ENCODE data around the gene VAV3.
A peak's percentile ranks its signal among the peaks of the same experiment; 100 is the strongest.

VAV3 gene

DNA sequence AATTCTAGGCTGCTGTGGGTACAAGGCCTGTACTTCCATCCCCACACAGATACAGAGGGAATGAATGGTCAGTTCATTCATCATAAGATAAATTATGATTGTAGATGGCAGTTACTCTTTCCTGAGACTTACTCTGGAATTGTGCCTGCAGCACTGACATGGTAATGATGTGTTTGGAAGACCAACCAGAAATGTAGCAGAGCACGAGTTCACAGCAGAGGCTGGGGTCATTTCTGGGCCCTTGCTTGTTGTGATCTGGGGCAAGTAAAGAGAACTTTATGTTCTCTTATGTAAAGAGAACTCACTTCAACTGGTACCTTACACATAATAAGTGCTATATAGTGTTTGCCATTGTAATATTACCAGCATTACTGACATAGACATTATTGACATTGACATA is 412.2 kb downstream of the VAV3 start:
- no peak for DNase-seq

DNA sequence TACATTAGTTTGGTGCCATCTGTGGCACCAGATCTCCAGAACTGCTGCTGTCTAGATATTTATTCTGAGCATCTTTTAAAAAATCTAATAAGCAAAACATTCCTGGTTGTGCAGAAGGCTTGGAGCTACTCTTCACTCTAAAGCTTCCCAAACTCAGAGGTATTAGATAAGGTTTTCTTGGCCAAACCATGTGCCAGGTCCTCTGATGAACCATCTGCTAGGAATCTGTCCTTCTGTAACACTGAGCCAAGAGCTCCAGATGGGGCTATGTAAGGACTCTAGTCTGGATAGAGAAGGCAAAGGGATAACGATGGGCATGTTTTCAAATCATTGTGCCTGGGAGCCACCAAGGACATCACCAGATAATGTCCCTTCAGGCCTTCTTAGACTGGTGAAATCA is 413.5 kb downstream of the VAV3 start:
- DNase-seq, result peak; percentile 61

DNA sequence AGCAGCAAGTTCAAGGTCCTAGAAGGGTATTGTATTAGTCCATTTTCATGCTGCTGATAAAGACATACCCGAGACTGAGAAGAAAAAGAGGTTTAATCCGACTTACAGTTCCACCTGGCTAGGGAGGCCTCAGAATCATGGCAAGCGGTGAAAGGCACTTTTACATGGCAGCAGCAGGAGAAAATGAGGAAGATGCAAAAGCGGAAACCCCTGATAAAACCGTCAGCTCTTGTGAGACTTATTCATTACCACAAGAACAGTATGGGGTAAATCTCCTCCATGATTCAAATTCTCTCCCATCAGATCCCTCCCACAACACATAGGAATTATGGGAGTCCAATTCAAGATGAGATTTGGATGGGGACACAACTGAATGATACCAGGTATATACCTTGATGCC is 414.6 kb downstream of the VAV3 start:
- no peak for DNase-seq

DNA sequence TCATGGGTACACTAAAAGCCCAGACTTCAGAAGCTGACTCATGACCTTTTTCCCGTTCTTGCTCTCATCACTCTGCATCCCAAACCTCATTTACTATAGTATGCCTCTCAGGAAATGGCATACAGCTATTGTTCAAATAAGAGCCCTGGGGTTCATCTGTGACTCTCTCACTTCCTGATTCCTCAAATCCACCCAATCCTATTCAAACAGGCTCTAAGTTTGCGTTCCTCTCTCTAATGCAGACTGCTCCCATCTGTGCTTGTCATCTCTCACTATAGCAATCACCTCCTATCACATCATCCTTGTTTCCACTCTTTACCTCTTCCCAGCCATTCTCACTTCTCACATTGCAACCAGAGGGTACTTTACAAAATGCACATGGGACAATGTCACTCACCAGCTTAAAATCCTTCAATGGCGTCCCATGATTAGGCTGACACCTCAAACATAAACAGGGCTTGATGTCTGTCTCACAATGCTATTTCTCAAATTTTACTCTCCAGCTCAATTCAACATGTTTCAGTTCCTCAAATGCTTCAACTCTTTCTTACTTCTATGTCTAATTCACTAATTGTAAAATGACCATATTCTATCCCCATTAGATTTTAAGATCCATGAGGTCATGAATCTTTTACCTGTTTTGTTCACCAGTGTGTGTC is 415.7 kb downstream of the VAV3 start:
- no peak for DNase-seq

DNA sequence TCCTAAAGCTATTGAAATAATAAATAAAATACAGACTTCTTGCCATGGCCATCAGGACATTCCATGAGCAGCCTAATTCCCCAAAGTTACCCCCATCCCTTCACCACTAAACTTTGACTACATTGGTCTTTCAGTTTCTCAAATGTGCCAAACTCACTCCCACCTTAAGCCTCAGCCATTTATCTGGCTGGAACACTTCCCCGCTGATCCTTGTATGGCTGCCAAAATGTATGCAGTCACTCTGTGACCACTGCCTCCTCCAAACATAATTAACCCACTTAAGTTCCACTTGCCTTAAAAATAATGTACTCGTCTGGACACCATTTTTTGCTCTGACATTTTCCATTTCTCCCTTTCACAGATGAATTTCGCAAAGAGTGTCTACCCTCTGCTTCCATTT is 416.7 kb downstream of the VAV3 start:
- DNase-seq, result no peak

DNA sequence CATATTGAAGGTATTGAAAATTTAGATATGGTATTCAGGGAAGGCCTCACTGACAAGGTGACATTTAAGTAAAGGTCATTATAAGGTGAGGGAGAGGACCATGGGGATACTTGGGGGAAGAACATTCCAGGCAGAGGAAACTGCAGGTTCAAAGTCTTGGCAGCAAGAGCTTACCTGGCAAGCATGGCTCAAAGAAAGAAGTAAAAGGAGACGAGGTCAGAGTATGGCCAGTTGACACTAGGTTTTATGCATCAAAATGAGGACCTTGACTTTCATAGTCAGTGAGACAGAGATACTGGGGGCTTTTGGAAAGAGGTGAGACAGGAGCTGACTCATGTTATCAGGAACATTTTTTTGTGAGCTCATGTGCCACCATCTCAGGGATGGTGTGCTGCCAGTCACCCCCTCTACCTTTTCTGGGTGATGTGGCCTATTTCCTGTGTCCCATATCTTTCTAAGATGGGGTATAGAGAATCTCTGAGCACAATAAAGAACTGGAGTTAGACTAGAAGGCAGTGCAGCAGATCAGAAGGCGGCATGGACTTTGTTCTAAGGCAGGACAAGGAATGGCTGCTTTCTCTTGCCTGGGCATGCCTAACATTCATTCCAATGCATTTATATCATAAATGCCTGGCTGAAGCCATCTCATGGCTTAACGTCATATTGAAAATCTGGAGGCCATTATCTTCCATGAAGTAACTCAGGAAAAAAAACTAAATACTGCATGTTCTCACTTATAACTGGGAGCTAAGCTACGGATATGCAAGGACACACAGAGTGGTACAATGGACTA is 417.4 kb downstream of the VAV3 start:
- no peak for DNase-seq

DNA sequence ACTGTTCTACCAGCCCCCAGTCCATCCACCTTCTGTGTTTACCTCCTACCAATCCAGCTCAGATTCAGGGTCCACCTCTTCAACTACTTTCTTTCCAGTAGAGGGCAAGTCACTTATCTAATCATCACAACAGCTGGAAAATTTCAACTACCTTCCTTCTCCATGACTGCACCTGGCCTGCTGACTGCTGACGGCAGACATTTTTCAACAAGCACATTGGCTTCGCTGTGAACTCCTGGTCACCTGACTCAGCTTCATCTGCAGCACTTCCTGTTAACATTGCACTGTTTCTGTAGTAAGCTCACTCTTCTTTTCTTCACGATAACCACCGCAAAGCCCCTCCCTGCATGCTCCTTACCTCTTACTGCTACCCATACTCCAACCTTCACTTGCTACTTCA is 418.4 kb downstream of the VAV3 start:
- DNase-seq, result no peak

DNA sequence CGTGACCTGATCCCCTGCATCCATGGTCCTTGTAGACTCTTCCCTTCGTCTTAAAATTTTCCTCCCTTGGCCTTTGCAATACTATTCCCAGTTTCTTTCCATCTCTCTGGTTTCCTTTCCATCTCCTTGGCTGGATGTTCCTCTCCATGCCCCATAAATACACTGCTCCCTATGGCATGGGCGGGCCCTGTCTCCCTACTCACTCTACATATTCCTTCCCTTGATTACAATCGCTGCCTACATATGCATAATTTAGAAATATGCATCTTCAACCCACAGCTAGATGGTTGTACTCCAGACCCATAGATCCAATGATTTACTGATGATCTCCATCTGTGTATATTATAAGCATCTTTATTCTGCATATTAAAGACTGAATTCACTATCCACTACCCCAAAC is 419.1 kb downstream of the VAV3 start:
- no peak for DNase-seq

DNA sequence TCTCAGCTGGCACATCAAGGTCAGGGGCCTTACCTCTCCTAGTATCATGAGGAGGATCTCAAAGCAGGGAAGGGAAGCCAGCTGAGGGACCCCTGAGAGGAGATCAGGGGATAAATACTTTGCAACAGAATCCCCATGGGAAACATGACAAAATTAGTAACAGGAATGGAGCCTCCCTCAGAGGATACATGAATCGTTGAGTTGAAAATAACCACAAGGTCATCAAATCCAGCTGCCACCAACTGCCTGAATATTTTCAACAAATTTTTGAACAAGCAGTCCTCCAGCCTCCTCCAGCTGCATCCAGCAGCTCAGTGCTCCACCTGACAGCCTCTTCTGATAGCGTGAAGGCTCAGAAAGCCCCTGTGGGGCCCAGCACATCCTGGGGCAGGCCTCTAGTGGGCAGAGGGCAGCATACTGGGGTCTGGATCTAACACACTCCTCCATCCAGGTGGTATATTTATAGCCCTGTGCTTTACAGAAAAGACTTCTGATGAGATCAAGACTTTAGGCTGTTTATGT is 419.9 kb downstream of the VAV3 start:
- peak; percentile 9 for DNase-seq

DNA sequence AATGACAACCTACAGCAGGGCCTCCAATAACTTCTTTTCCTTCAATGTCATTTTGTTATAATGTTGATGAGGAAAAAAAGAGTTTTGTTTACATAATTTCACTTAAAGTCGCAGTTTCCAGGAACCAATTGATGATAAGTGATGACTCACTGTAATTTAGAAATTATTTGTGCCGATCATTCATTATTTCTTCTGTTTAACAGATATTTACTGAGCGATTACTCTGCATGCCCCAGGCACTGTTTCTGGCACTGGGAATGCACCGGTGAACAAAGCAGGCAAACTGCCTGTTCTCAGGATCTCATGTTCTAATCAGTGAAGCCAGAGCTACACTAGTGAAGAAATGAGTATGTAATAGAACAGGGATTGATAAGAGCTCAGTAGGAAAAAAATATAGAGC is 420.7 kb downstream of the VAV3 start:
- no peak for DNase-seq

DNA sequence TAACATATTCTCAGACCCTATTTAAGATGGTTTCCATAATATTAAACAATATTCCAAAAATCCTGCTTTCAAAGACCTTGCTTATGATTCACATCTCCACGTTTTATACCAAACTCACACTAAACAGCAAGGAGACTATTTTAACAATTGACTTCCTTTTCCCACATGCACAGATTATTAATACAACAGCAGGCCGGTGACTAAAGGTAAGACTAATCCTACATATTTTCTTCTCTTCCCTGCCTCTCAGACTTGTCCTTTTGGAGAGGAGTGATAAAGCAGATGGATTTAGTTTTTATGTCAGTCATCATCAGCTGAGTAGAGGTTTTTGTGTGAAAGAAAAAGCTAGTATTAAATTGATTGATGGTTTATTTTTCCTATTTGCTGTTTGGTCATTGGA is 423.6 kb downstream of the VAV3 start:
- DNase-seq, result no peak

DNA sequence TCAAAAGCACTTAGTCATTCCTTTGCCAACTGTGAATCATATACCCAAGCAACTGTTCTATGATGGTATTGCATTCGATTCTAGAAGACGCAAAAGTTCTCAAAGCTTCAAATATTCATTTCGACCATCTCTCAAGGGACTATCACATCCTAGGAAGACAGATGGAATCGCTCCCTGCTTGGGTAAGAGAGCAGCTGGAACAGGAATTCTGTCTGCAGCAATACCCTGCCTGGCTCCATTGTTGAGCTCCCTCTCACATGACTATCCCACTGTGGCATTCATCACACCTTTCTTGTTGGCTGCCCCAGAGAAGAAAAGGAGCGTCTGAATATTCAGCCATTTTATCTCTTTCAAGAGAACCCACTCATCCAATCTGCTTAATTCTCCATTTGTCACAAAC is 426.5 kb downstream of the VAV3 start:
- DNase-seq, result peak; percentile 91

DNA sequence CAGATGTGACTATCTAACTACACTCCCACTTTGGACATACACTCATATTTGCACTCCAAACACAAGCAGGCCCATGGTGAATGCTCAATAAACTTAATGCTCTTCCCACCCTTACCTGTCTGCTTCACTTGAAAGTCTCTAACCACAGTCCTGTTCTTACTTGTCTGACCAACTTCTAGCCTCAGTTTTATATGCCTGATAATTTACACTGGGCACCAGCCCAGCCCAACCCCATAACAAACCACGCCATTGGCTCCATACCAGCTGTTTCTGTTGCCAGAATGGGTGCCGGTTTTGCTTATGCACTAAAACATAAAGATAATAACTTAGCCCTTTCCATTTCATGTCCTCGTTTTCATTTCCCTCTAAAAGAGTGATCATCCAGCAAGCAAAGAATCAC is 428.7 kb downstream of the VAV3 start:
- no peak for DNase-seq

DNA sequence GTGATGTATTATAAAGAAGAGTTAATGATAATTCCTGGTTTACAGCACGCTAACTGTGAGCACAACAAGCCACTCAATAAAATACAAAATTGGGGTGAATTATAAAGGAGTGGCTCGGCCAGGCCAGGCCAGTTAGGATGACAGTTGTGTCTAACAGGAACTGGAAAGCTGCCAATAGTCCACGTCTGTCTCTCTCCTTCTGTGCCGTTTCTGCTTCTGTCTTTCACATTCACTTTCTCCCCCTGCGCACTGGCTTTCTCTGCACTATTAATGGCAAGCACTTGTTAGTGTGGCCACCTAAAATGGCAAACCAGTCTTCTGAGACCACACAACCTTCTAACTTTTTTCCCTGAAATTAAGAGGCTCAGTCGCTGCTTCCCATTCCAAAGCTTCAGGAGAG is 429.9 kb downstream of the VAV3 start:
- DNase-seq, result peak; percentile 51

DNA sequence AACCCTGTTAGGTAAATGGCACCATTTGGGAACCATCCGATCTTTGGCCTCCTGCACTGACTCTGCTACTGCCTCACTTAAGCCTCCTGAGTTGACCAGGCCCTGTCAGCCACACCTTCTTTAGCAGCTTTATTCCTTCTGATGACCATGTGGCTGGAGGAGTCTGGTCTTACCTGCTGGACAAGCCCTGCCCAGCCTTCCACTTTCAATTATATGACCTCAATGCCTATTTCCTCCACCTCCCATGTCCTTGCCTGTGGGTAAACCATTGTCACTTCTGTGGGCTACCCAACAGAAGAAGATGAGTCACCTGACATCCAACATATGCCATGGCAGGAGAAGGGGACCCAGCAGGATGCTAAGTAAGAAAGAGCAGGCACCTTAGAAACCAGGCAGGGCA is 430.3 kb downstream of the VAV3 start:
- DNase-seq, result no peak

DNA sequence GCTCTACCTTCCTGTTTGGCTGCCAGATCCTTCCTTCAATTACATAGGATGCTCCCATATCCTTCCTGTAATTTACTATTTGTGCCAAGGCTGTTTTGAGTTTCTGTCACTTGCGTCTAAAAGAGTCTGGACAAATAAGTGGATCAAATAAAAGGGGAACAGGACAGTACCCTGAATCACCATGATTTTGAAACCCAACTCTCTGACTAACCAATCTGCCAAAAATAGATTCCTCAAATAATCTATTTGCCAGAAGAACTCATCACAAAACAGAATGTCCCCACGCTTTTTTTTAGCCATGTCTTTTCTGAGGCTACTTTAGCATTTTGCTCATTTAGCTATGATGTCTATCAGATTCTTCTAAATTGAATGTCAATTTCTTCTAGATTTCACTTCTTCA is 431.5 kb downstream of the VAV3 start:
- no peak for DNase-seq

DNA sequence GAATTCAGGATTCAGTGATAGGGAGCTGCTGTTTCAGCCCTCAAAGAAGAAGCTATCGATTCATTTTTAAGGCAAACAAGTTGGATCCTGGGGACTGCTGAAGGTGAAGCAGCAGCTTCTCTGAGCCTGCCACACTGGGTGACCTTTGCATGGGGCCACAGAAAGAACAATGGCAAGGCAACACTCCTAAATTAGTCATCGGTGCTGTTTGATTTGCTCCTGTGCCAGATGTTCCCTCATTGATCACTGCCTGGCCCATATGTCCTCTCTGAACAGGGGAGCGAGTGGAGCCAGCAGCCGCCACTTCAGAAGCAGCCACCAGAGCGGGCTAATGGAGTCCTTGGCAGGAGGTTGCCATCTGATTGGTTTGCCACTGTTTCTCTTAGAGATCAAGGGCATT is 432.7 kb downstream of the VAV3 start:
- DNase-seq, result peak; percentile 88

DNA sequence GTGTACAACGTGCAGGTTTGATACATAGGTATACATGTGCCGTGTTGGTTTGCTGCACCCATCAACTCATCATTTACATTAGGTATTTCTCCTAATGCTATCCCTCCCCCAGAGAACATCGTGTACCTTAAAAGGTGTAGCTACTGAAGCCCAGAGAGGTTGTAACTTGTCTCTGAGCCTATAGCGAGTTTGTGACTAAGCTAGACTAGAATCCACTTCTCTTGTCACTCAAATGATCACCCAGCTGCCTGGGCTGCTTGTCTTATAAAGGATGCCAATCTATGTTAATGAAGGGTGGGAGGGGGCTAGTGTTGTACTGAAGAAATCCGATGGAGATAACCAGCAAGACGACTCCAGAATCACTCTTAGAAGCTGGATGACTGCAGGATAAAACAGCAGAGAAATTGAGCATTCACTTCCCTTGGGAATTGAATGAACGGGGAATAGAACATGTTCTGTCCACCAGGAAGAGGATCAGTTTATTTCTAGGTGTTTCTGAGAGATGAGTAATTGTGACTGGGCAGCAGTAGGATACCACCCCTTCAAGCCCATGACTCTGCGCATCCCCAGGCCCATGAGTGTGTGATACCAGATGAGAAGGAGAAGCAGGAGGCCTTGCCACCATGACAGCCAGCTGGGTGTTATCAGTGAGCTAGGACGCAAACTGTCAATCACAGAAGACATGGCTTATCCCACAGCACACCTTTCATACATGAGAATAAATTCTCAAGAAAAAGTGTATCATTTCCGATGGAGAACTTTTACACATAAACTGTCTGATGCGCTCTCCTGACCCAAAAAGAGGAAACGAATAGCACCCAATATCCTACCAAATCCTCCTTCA is 433.7 kb downstream of the VAV3 start:
- no peak for DNase-seq

DNA sequence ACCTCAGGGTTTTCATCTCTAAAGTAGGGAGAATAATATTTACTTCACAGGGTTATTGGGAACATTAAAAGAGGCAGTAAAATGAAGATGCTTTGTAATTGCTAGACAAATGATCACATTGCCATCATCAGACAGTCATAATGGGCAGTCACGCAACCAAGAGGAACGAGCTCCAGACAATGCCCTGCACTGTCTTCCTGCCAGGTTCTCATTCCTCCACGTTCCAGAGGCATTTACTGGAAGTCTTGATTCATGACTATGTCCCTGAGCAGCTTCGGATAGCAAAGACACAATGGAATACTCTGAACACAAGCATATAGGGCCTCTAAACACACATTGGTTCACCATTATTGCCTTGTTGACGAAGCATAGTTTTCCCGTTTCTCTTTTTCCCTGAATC is 434.4 kb downstream of the VAV3 start:
- DNase-seq, result no peak

DNA sequence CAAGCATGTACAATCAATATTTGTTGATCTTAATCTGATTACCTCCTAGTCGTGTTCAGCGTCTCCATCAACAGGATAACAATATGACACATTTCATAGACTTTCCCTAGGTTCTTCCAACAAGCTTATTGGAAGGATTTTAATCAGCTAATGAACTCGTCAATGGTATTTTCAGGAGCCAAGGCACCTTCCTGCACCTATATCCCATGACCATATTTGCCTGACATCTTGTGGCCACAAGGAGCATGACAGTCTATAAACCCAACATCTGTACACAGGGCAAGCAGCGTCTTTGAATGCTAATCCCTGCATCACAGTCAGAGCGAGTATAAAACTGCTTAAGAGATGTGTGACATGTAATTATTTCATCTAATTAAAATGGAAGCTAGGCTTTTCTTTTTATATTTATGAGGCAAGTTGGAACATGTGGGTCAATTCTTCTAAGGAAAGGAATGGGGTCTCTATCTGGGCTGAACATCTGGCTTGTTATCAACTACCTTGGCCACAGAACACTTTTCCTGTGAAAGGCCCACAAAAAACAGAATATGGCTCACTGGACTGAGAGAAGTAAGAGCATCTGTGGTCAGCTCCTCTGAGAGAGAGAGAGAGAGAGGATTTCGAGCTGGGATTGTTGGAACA is 435.4 kb downstream of the VAV3 start:
- DNase-seq, result peak; percentile 57

DNA sequence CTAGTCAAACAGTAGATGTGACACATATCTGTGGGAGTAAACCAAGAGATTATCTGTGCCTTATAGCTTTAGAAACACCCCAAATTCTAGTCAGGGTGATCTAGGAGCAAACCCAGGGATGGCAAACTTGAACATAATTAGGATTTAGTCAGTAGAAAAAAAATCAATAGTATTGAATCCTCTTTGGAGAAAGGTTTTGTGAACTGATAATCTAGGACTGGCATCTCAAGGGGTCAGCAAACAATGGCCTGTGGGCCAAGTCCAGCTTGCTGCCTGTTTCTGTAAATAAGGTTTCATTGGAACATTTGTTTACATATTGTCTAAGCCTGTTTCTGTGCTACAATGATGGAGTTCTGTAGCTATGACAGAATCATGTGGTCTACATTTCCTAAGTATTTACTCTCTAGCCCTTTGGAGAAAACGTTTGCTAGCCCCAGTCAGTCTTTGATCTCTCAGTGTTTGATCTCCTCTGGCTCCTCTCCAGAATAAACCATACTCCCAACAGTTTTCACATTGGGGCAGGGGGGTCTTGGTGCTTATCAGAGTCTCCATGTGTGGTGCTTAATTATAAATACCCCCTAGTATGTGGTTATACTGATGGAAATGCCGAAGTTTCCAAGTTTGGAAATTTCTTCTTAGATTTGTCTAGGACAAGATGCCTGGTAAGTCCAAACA is 438.3 kb downstream of the VAV3 start:
- DNase-seq, result no peak

DNA sequence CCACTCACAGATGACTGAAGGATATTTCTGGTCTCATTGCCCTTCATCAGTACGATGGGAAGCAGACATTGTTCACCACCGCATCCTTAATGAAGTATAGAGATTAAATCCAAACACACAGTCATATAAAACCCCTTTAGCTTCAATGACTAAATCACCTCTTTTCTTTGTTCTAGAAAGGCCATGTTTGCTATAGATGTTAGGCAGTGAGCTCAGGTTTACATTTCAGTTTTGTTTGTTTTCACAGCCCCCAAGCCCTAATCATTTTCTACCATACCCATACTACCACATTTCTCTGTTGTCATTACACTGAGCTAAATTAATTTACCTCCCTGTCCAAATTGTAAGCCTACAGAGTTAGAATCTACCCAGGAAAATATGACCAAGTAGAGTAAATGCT is 439.0 kb downstream of the VAV3 start:
- no peak for DNase-seq

DNA sequence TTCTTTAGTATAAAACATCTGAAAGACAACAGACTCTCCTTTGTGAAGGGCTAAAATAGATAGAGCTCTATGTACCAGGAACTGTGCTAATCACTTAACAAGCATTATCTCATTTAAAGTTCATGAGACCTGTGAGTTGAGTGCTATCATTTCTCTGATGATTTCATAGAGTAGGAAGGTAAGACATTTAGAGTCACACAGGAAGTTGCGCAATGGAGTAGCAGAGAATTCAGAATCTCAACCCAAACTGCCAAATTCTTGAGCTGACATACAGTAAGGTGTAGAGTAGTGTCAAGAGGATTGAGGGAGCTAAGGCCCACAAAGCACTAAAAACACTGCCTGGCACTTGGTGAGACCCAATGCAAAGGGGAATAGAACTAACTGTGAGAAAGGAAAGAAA is 439.8 kb downstream of the VAV3 start:
- no peak for DNase-seq
